Stomach (tissue), 4 donors: ENCODE results near the gene RBP7.

ENCODE experiments used
- CTCF ChIP-seq, 7 experiments: fragments of 450-650 bp in 4 of 7; fragments of 200-600 bp in 3 of 7; sonication (generic) in 3 of 7; IDR thresholded peaks; one replicate each; pipeline ENCODE4 v1.5.1; 2016 to 2019; ENCODE audit warnings: antibody characterized with exemption in 7 of 7, control low read depth in 2 of 7, mild to moderate bottlenecking in 1 of 7
- POLR2A ChIP-seq, 4 donors: fragments of 450-650 bp; IDR thresholded peaks; one replicate each; pipeline ENCODE4 v1.6.1; 2016; ENCODE audit warnings: antibody characterized with exemption in 4 of 4, control low read depth in 2 of 4, mild to moderate bottlenecking in 1 of 4, moderate library complexity in 1 of 4
- POLR2AphosphoS5 ChIP-seq, 3 donors: sonication (generic); formaldehyde crosslinking; IDR thresholded peaks; one replicate each; pipeline ENCODE4 v1.6.1; 2016; ENCODE audit warnings: antibody characterized with exemption in 3 of 3

DNA sequence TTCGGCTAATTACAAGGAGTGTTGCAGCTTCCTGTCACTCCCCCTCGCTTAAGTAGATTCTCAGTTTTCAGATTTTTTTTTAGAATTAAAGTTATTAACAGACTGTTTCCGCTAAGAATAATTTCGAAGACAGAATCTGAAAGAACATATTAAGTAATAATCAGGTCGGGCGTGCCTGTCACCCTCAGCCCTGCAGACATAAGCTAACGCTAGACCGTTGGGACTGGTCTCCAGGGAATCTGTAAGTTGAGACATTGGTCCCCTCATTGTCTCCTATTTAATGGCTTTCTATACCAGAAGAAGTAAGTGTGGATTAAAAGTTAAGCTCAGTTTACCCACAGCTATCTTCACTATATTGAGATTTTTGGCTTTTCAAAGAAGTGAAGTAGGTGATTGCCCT is 39.3 kb upstream of the RBP7 start:
- no peak for TF ChIP-seq POLR2AphosphoS5 (IDR thresholded peaks at IDR 0.05)
- TF ChIP-seq POLR2A (IDR thresholded peaks at IDR 0.05) = no peak
- TF ChIP-seq CTCF (IDR thresholded peaks at IDR 0.05) = no peak
